H1 (cell line): Measurements from ENCODE around the gene ENPP3.

Experiments
- BCL11A ChIP-seq, 2 experiments: IDR thresholded peaks; one replicate each; pipeline ENCODE4 v1.6.1; 2011; ENCODE audit warnings: low read depth in 2 of 2, low read length in 2 of 2, mild to moderate bottlenecking in 2 of 2
- CEBPB ChIP-seq: IDR thresholded peaks from 2 replicates; pipeline ENCODE4 v1.6.1; 2012; ENCODE audit warnings: low read depth, low read length
- CTCF ChIP-seq, 3 experiments: IDR thresholded peaks; 1 replicate in 2 of 3; 2 replicates in 1 of 3; pipeline versions ENCODE4 v1.5.1 to v1.6.1; 2011; ENCODE audit warnings: low read length in 3 of 3, mild to moderate bottlenecking in 3 of 3, inconsistent platforms in 2 of 3, low read depth in 1 of 3, moderate library complexity in 1 of 3; ENCODE audit not compliant: insufficient read depth in 1 of 3; ENCODE audit errors: control extremely low read depth in 1 of 3
- EP300 ChIP-seq, 2 experiments: IDR thresholded peaks; 1 replicate in 1 of 2; 2 replicates in 1 of 2; pipeline ENCODE4 v1.6.1; 2011 to 2012; ENCODE audit warnings: low read depth in 2 of 2, low read length in 2 of 2, mild to moderate bottlenecking in 2 of 2, borderline replicate concordance in 1 of 2, inconsistent platforms in 1 of 2, moderate library complexity in 1 of 2
- GABPA ChIP-seq: IDR thresholded peaks from 2 replicates; pipeline ENCODE4 v1.6.1; 2011; ENCODE audit warnings: mild to moderate bottlenecking, low read length, moderate library complexity, borderline replicate concordance; ENCODE audit not compliant: insufficient read depth
- GTF2F1 ChIP-seq: IDR thresholded peaks from 2 replicates; pipeline ENCODE4 v1.6.1; 2012; ENCODE audit warnings: low read depth, low read length, improper control_type of control experiment, borderline replicate concordance
- JUND ChIP-seq: IDR thresholded peaks from 2 replicates; pipeline ENCODE4 v1.6.1; 2011; ENCODE audit warnings: mild to moderate bottlenecking, improper control_type of control experiment, low read length
- POLR2AphosphoS5 ChIP-seq: IDR thresholded peaks from 2 replicates; pipeline ENCODE4 v1.6.1; 2011; ENCODE audit warnings: low read depth, low read length

- TF ChIP-seq GABPA (no peak), BCL11A (IDR thresholded peaks at IDR 0.05; ENCODE audit: low read depth in 2 of 2, low read length in 2 of 2) (no peak), CEBPB (no peak), CTCF (IDR thresholded peaks at IDR 0.05; ENCODE audit: control extremely low read depth in 1 of 3, insufficient read depth in 1 of 3, low read depth in 1 of 3, low read length in 3 of 3) (no peak), EP300 (IDR thresholded peaks at IDR 0.05; ENCODE audit: borderline replicate concordance in 1 of 2, low read depth in 2 of 2, low read length in 2 of 2) (no peak), POLR2AphosphoS5 (no peak), JUND (no peak), GTF2F1 (no peak)
These were observed 36.1 kb downstream of the ENPP3 start for GRCh38 chr6:131673184-131673583.
